OCI-LY1 (cell line): ENCODE data around the gene PAH.

ENCODE experiments used
- EZH2 ChIP-seq: fragments of 200-600 bp; sonication (generic), shearing (Covaris generic); IDR thresholded peaks from 2 replicates; pipeline ENCODE4 v1.8.0; 2017; ENCODE audit warnings: borderline replicate concordance, mixed run types, mild to moderate bottlenecking, antibody characterized with exemption, low read length, moderate library complexity, mixed read lengths
- TF ChIP-seq, protein P1 (sequence below): fragments of 200-600 bp; sonication (generic), shearing (Covaris generic); IDR thresholded peaks from 2 replicates; pipeline ENCODE4 v1.5.1; 2017; ENCODE audit warnings: mild to moderate bottlenecking, antibody characterized with exemption, low read length, moderate library complexity, mixed read lengths

DNA sequence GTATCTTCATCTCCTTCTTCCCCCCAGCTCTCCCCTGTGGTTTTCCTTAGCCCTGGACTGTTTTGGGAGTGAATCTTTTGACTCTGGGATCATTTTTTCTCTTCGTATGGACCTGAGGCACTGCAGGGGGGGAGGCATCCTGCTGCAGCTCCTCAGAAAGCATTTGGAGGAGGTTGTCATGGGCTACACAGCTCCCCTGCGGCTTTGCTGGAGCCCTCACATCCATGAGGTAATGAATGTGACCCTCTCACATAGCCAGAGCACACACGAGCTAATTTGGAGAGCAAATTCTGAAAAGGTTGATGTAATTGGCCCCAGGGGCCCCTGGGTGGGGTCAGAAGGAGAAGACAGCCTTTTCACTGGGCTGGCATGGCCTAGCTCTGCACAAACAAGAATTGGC is 110.9 kb downstream of the PAH start:
- TF ChIP-seq, protein P1, sequence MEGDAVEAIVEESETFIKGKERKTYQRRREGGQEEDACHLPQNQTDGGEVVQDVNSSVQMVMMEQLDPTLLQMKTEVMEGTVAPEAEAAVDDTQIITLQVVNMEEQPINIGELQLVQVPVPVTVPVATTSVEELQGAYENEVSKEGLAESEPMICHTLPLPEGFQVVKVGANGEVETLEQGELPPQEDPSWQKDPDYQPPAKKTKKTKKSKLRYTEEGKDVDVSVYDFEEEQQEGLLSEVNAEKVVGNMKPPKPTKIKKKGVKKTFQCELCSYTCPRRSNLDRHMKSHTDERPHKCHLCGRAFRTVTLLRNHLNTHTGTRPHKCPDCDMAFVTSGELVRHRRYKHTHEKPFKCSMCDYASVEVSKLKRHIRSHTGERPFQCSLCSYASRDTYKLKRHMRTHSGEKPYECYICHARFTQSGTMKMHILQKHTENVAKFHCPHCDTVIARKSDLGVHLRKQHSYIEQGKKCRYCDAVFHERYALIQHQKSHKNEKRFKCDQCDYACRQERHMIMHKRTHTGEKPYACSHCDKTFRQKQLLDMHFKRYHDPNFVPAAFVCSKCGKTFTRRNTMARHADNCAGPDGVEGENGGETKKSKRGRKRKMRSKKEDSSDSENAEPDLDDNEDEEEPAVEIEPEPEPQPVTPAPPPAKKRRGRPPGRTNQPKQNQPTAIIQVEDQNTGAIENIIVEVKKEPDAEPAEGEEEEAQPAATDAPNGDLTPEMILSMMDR, result no peak
- TF ChIP-seq EZH2, result no peak
